KMS-11 (cell line): ENCODE data around the gene IGSF11.

Experiments
- H2AFZ ChIP-seq: fragments of 200-600 bp; sonication (generic); 2 replicates; pipeline ENCODE4 v1.6.1; 2016; ENCODE audit warnings: antibody characterized with exemption, mixed run types, low read depth
- H3K27ac ChIP-seq: fragments of 200-600 bp; sonication (generic); 2 replicates; pipeline ENCODE4 v1.6.1; 2016; ENCODE audit warnings: mild to moderate bottlenecking, mixed run types
- H3K27me3 ChIP-seq: fragments of 200-600 bp; sonication (generic); 2 replicates; pipeline ENCODE4 v1.6.1; 2017; ENCODE audit warnings: mild to moderate bottlenecking, low read depth, mixed run types, moderate library complexity; ENCODE audit not compliant: insufficient read depth
- H3K36me3 ChIP-seq: fragments of 200-600 bp; sonication (generic); 2 replicates; pipeline ENCODE4 v1.6.1; 2017; ENCODE audit warnings: mild to moderate bottlenecking, mixed run types; ENCODE audit not compliant: insufficient read depth
- H3K4me1 ChIP-seq: fragments of 200-600 bp; sonication (generic); 2 replicates; pipeline ENCODE4 v1.6.1; 2016; ENCODE audit warnings: mild to moderate bottlenecking, low read depth, mixed run types; ENCODE audit not compliant: poor library complexity, severe bottlenecking
- H3K4me2 ChIP-seq: fragments of 200-600 bp; sonication (generic); 2 replicates; pipeline ENCODE4 v1.7.0; 2016; ENCODE audit warnings: mild to moderate bottlenecking, mixed run types
- H3K4me3 ChIP-seq: fragments of 200-600 bp; sonication (generic); IDR thresholded peaks from 2 replicates; pipeline ENCODE4 v1.6.1; 2017; ENCODE audit warnings: low read depth, low read length, mixed read lengths; ENCODE audit not compliant: insufficient read depth
- H3K79me2 ChIP-seq: fragments of 200-600 bp; sonication (generic); 2 replicates; pipeline ENCODE4 v1.6.1; 2016; ENCODE audit warnings: low read depth, mixed run types; ENCODE audit not compliant: insufficient read depth
- H3K9ac ChIP-seq: fragments of 200-600 bp; sonication (generic); 2 replicates; pipeline ENCODE4 v1.6.1; 2016; ENCODE audit warnings: mild to moderate bottlenecking, mixed run types
- H4K20me1 ChIP-seq: fragments of 200-600 bp; sonication (generic); 2 replicates; pipeline ENCODE4 v1.6.1; 2016; ENCODE audit warnings: mild to moderate bottlenecking, mixed run types; ENCODE audit not compliant: insufficient read depth
- CTCF ChIP-seq: fragments of 200-600 bp; sonication (generic); conservative IDR thresholded peaks from 2 replicates; pipeline ENCODE4 v1.6.1; 2017; ENCODE audit warnings: low read depth, mild to moderate bottlenecking, antibody characterized with exemption, low read length, moderate library complexity, mixed read lengths

The IGSF11 gene

GRCh38 chr3:118936811-118937210, 97.8 kb downstream of the IGSF11 start:
- no peak overlapping the region for H3K4me3 ChIP-seq
- no peak overlapping the region for H2AFZ ChIP-seq
- H3K4me2 ChIP-seq, result no peak overlapping the region

GRCh38 chr3:118932822-118933558, 101.7 kb downstream of the IGSF11 start:
- no peak for TF ChIP-seq CTCF

More at GRCh38 chr3:118936811-118937210, 97.8 kb downstream of the IGSF11 start:
- Histone ChIP-seq H3K27ac (no peak overlapping the region), H4K20me1 (no peaks in the 10 kb centered on the region), H3K9ac (no peak overlapping the region), H3K36me3 (no peaks in the 10 kb centered on the region), H3K79me2 (no peaks in the 10 kb centered on the region), H3K27me3 (no peaks in the 10 kb centered on the region), H3K4me1 (peaks cover 2% of the 10 kb centered on the region)
- TF ChIP-seq CTCF, result no peak

GRCh38 chr3:118931996-118932395, 102.7 kb downstream of the IGSF11 start:
- H3K4me3 ChIP-seq, result no peak overlapping the region
- TF ChIP-seq CTCF, result no peak
- no peak overlapping the region for H3K27ac ChIP-seq
- no peaks in the 10 kb centered on the region for H4K20me1 ChIP-seq
- H3K9ac ChIP-seq, result no peak overlapping the region
- no peak overlapping the region for H2AFZ ChIP-seq
- H3K4me1 ChIP-seq, result peaks cover 3% of the 10 kb centered on the region
- H3K4me2 ChIP-seq, result no peak overlapping the region
- H3K36me3 ChIP-seq, result no peaks in the 10 kb centered on the region
- no peaks in the 10 kb centered on the region for H3K27me3 ChIP-seq
- no peaks in the 10 kb centered on the region for H3K79me2 ChIP-seq

More at GRCh38 chr3:118932822-118933558, 101.7 kb downstream of the IGSF11 start:
- Histone ChIP-seq H4K20me1 (no peaks in the 10 kb centered on the region), H3K4me1 (peaks cover 3% of the 10 kb centered on the region), H3K27ac (no peak overlapping the region), H3K27me3 (no peaks in the 10 kb centered on the region), H3K4me3 (no peak overlapping the region), H3K4me2 (no peak overlapping the region), H3K79me2 (no peaks in the 10 kb centered on the region), H2AFZ (no peak overlapping the region), H3K9ac (no peak overlapping the region), H3K36me3 (no peaks in the 10 kb centered on the region)

- H3K27me3 ChIP-seq, result no peaks in the 10 kb centered on the region
- TF ChIP-seq CTCF, result no peak
Observed at GRCh38 chr3:118927449-118927848, 107.2 kb downstream of the IGSF11 start.

More at GRCh38 chr3:118927449-118927848, 107.2 kb downstream of the IGSF11 start:
- H3K27ac ChIP-seq, result no peak overlapping the region
- no peaks in the 10 kb centered on the region for H4K20me1 ChIP-seq
- H3K79me2 ChIP-seq, result no peaks in the 10 kb centered on the region
- peaks cover 3% of the 10 kb centered on the region for H3K4me1 ChIP-seq
- H3K4me3 ChIP-seq, result no peak overlapping the region
- no peak overlapping the region for H2AFZ ChIP-seq
- H3K9ac ChIP-seq, result no peak overlapping the region
- H3K4me2 ChIP-seq, result no peak overlapping the region
- no peaks in the 10 kb centered on the region for H3K36me3 ChIP-seq
